Caki2 (cell line): ENCODE data around the gene GIMAP1. TPM values are rescaled to one million over a fixed set of nuclear protein-coding genes. Genes with fewer than 3 reads are reported as not detected.

Experiments used
- total RNA-seq: library from RNA; depleted of rRNA; stranded (reverse); fragments of >200 nt; shearing (Covaris generic); gene quantifications from 2 replicates; pipeline ENCODE4 v1.2.3, GENCODE V29; 2014; ENCODE audit warnings: low replicate concordance; rRNA removed

Gene GIMAP1
- total RNA-seq, 1 experiment from 2014 or later, result not detected

Other genes with a start within 250 kb of the GIMAP1 start
- not detected in 2 replicates for gene GIMAP7, start 201.7 kb upstream of the GIMAP1 start, total RNA-seq
- not detected in 2 replicates for gene GIMAP4, start 149.2 kb upstream of the GIMAP1 start, total RNA-seq
- not detected in 2 replicates for gene GIMAP6, start 84.2 kb upstream of the GIMAP1 start, total RNA-seq
- gene GIMAP2, start 30.9 kb upstream of the GIMAP1 start, total RNA-seq, result not detected in 2 replicates
- gene GIMAP5, start 20.8 kb downstream of the GIMAP1 start, total RNA-seq, result not detected in 2 replicates
- not detected in 2 replicates for gene TMEM176B, start 83.8 kb downstream of the GIMAP1 start, total RNA-seq
- gene TMEM176A, start 84.2 kb downstream of the GIMAP1 start, total RNA-seq, result not detected in 2 replicates
- gene AOC1, start 135.9 kb downstream of the GIMAP1 start, total RNA-seq, result not detected in 2 replicates